IMR-90 (cell line): Measurements from ENCODE around the gene SORBS1. TPM values are rescaled to one million over a fixed set of nuclear protein-coding genes. Genes with fewer than 3 reads are reported as not detected.

ENCODE experiments used
- ATAC-seq: fragments of 200-7000 bp; cut with Tn5 transposase; 2 replicates; pipeline ENCODE4 v1.9.1; 2020; ENCODE audit warnings: low read depth, mild to moderate bottlenecking, moderate library complexity
- BruUV-seq: library from RNA; stranded (reverse); fragments of 400-500 nt; replicated peaks from 2 replicates; lab custom pipeline; 2021; lab: Mats Ljungman, UMichigan
- CTCF ChIA-PET: fragments of 300-600 bp; formaldehyde crosslinking; extraction: SDS; loops from one replicate; lab custom pipeline; 2021; ENCODE audit warnings: antibody characterized with exemption; lab: Yijun Ruan, JAX
- POLR2A ChIA-PET: fragments of 300-600 bp; sonication (Branson Sonifier 250); formaldehyde crosslinking; loops from one replicate; lab custom pipeline; 2022; ENCODE audit warnings: antibody characterized with exemption; ENCODE audit not compliant: unreplicated experiment; lab: Charles Lee
- DNase-seq: peaks from one replicate; pipeline ENCODE4 v3.0.0; 2013
- H2AFZ ChIP-seq: replicated peaks from 2 replicates; pipeline ENCODE3; 2013; ENCODE audit warnings: low read length, mild to moderate bottlenecking; ENCODE audit not compliant: poor library complexity
- H2AK5ac ChIP-seq: 2 replicates; pipeline ENCODE4 v1.6.1; 2013; ENCODE audit warnings: low read depth, low read length, inconsistent platforms
- H2AK9ac ChIP-seq: replicated peaks from 2 replicates; pipeline ENCODE3; 2013; ENCODE audit warnings: mild to moderate bottlenecking, low read depth, low read length, moderate library complexity; ENCODE audit not compliant: poor library complexity
- H2BK120ac ChIP-seq: 2 replicates; pipeline ENCODE4 v1.6.1; 2013; ENCODE audit warnings: low read depth, low read length, inconsistent platforms
- H2BK15ac ChIP-seq: 3 replicates; pipeline ENCODE4 v1.6.1; 2013; ENCODE audit warnings: low read depth, low read length, inconsistent platforms
- H2BK20ac ChIP-seq: 2 replicates; pipeline ENCODE4 v1.6.1; 2013; ENCODE audit warnings: low read depth, mild to moderate bottlenecking, inconsistent platforms, low read length, moderate library complexity
- H2BK5ac ChIP-seq: 2 replicates; pipeline ENCODE4 v1.6.1; 2013; ENCODE audit warnings: mild to moderate bottlenecking, low read depth, low read length, inconsistent platforms; ENCODE audit not compliant: poor library complexity, severe bottlenecking
- H3K14ac ChIP-seq: replicated peaks from 2 replicates; pipeline ENCODE4 v1.6.1; 2013; ENCODE audit warnings: low read depth, low read length, inconsistent platforms
- H3K18ac ChIP-seq: 2 replicates; pipeline ENCODE4 v1.6.1; 2013; ENCODE audit warnings: low read depth, low read length, control low read depth
- H3K23ac ChIP-seq: 2 replicates; pipeline ENCODE4 v1.6.1; 2013; ENCODE audit warnings: low read depth, low read length, inconsistent platforms
- H3K27ac ChIP-seq: 2 replicates; pipeline ENCODE4 v1.5.1; 2013; ENCODE audit warnings: mild to moderate bottlenecking, control low read depth, low read length; ENCODE audit not compliant: insufficient read depth
- H3K27me3 ChIP-seq: 2 replicates; pipeline ENCODE4 v1.6.1; 2013; ENCODE audit warnings: low read length; ENCODE audit not compliant: control insufficient read depth, insufficient read depth
- H3K36me3 ChIP-seq: 2 replicates; pipeline ENCODE4 v1.6.1; 2013; ENCODE audit warnings: low read length, mixed read lengths; ENCODE audit not compliant: control insufficient read depth, insufficient read depth
- H3K4ac ChIP-seq: 2 replicates; pipeline ENCODE4 v1.6.1; 2013; ENCODE audit warnings: low read depth, low read length, inconsistent platforms
- H3K4me1 ChIP-seq: 2 replicates; pipeline ENCODE4 v1.6.1; 2013; ENCODE audit warnings: low read length, mixed read lengths; ENCODE audit not compliant: control insufficient read depth, insufficient read depth
- H3K4me2 ChIP-seq: 2 replicates; pipeline ENCODE4 v1.6.1; 2013; ENCODE audit warnings: low read depth, mild to moderate bottlenecking, control low read depth, low read length, moderate library complexity
- H3K4me3 ChIP-seq: 2 replicates; pipeline ENCODE4 v1.5.1; 2013; ENCODE audit warnings: low read depth, mild to moderate bottlenecking, control low read depth, low read length, moderate library complexity; ENCODE audit not compliant: insufficient read depth
- H3K56ac ChIP-seq: 2 replicates; pipeline ENCODE4 v1.6.1; 2013; ENCODE audit warnings: low read length, inconsistent platforms; ENCODE audit not compliant: insufficient read depth; ENCODE audit errors: extremely low read depth
- H3K79me1 ChIP-seq, 2 experiments: 2 replicates each; pipeline ENCODE4 v1.6.1; 2013; ENCODE audit warnings: low read length in 2 of 2, inconsistent platforms in 1 of 2, low read depth in 1 of 2
- H3K9ac ChIP-seq: 2 replicates; pipeline ENCODE4 v1.6.1; 2013; ENCODE audit warnings: low read depth, low read length, control low read depth
- H3K9me1 ChIP-seq: 2 replicates; pipeline ENCODE4 v1.6.1; 2013; ENCODE audit warnings: low read length, inconsistent platforms; ENCODE audit not compliant: insufficient read depth
- H3K9me3 ChIP-seq: 2 replicates; pipeline ENCODE4 v1.6.1; 2013; ENCODE audit warnings: low read length; ENCODE audit not compliant: control insufficient read depth, insufficient read depth
- H4K20me1 ChIP-seq: 2 replicates; pipeline ENCODE4 v1.6.1; 2013; ENCODE audit warnings: low read length, inconsistent platforms; ENCODE audit not compliant: insufficient read depth
- H4K5ac ChIP-seq: 2 replicates; pipeline ENCODE4 v1.6.1; 2013; ENCODE audit warnings: mild to moderate bottlenecking, low read depth, low read length, control low read depth
- H4K8ac ChIP-seq, 2 experiments: 2 replicates each; pipeline ENCODE4 v1.6.1; 2013; ENCODE audit warnings: low read depth in 2 of 2, low read length in 2 of 2, control low read depth in 1 of 2, inconsistent platforms in 1 of 2
- H4K91ac ChIP-seq: 2 replicates; pipeline ENCODE4 v1.6.1; 2013; ENCODE audit warnings: low read depth, low read length, inconsistent platforms; ENCODE audit not compliant: insufficient read depth
- BHLHE40 ChIP-seq: fragments of 150-350 bp; IDR thresholded peaks from 2 replicates; pipeline ENCODE4 v1.6.1; 2016; ENCODE audit warnings: mild to moderate bottlenecking, low read depth, low read length
- CEBPB ChIP-seq: IDR thresholded peaks from 2 replicates; pipeline ENCODE4 v1.6.1; 2012; ENCODE audit warnings: low read depth, low read length, improper control_type of control experiment
- CHD1 ChIP-seq: IDR thresholded peaks from 2 replicates; pipeline ENCODE4 v1.6.1; 2012; ENCODE audit warnings: low read depth, low read length, improper control_type of control experiment
- CTCF ChIP-seq: conservative IDR thresholded peaks from 2 replicates; pipeline ENCODE4 v1.5.1; 2012; ENCODE audit warnings: mild to moderate bottlenecking, low read depth, low read length, improper control_type of control experiment
- MAFK ChIP-seq: IDR thresholded peaks from 2 replicates; pipeline ENCODE4 v1.6.1; 2012; ENCODE audit warnings: low read depth, low read length, improper control_type of control experiment
- MXI1 ChIP-seq: IDR thresholded peaks from 2 replicates; pipeline ENCODE4 v1.6.1; 2012; ENCODE audit warnings: low read depth, mild to moderate bottlenecking, low read length, moderate library complexity, borderline replicate concordance
- NFE2L2 ChIP-seq: fragments of 150-350 bp; IDR thresholded peaks from 2 replicates; pipeline ENCODE4 v1.6.1; 2016; ENCODE audit warnings: low read depth, mild to moderate bottlenecking, low read length
- POLR2A ChIP-seq: IDR thresholded peaks from 2 replicates; pipeline ENCODE4 v1.6.1; 2012; ENCODE audit warnings: mild to moderate bottlenecking, low read depth, low read length
- RAD21 ChIP-seq: IDR thresholded peaks from 2 replicates; pipeline ENCODE4 v1.6.1; 2012; ENCODE audit warnings: low read length, improper control_type of control experiment
- RCOR1 ChIP-seq: IDR thresholded peaks from 2 replicates; pipeline ENCODE4 v1.6.1; 2012; ENCODE audit warnings: mild to moderate bottlenecking, low read length, improper control_type of control experiment; ENCODE audit not compliant: insufficient replicate concordance
- RFX5 ChIP-seq: IDR thresholded peaks from 2 replicates; pipeline ENCODE4 v1.8.0; 2012; ENCODE audit warnings: low read depth, mild to moderate bottlenecking, low read length, moderate library complexity
- SMC3 ChIP-seq: fragments of 150-350 bp; IDR thresholded peaks from 2 replicates; pipeline ENCODE4 v1.6.1; 2016; ENCODE audit warnings: low read depth, mild to moderate bottlenecking, antibody characterized with exemption, low read length, moderate library complexity
- WGBS, 2 experiments: methylation state at CpG; one replicate each; pipeline versions ENCODE4 v1.1.5 to v1.1.7; 2013; ENCODE audit warnings: missing lambda C conversion rate in 2 of 2; ENCODE audit not compliant: insufficient read length in 1 of 2; ENCODE audit errors: extremely low coverage in 2 of 2; 5-methylcytosine and 5-hydroxymethylcytosine counted together
- dilution Hi-C: fragments of 300-500 bp; cut with HindIII; formaldehyde crosslinking; loops from one replicate; pipeline ENCODE4 v1.14.3; 2018; ENCODE audit warnings: low sequenced_read_pairs; ENCODE audit not compliant: unreplicated experiment
- in situ Hi-C: fragments of 300-500 bp; cut with MboI; formaldehyde crosslinking; loops from 3 replicates; pipeline ENCODE4 v1.14.3; 2019; ENCODE audit warnings: low sequenced_read_pairs, inconsistent platforms, mixed read lengths
- intact Hi-C: fragments of 100-400 bp; cut with micrococcal nuclease; formaldehyde crosslinking; loops from 2 replicates; pipeline ENCODE4 v1.10.0; 2022
- polyA plus RNA-seq, 3 experiments: library from polyadenylated mRNA; depleted of rRNA; stranded (reverse); fragments of >200 nt; gene quantifications; 2 replicates each; pipeline ENCODE4 v1.2.3, GENCODE V29; 2012; ENCODE audit warnings: low replicate concordance in 1 of 3
- total RNA-seq: library from RNA; depleted of rRNA; stranded (reverse); fragments of >200 nt; gene quantifications from 2 replicates; pipeline ENCODE4 v1.2.3, GENCODE V29; 2012
- TF ChIP-seq, protein P1 (sequence below): fragments of 150-350 bp; IDR thresholded peaks from 2 replicates; pipeline ENCODE4 v1.6.1; 2017; ENCODE audit warnings: mild to moderate bottlenecking, antibody characterized with exemption, low read length, low read depth

Gene SORBS1
- total and polyA plus RNA-seq, 2 of the 4 experiments (the other 2 are of a cell fraction): 0.18 to 0.32 TPM

- BruUV-seq: no TSS peak
- no peak overlapping the region for H3K27ac ChIP-seq
Measured at GRCh38 chr10:95485056-95485844, 75.9 kb downstream of the SORBS1 start.

More at GRCh38 chr10:95485056-95485844, 75.9 kb downstream of the SORBS1 start:
- no peak overlapping the region for H2BK120ac ChIP-seq
- H2AK9ac ChIP-seq: no peak overlapping the region
- H3K18ac ChIP-seq: no peak overlapping the region
- ChIA-PET CTCF (no interaction called here), POLR2A (no interaction called here)
- no peak overlapping the region for H2AFZ ChIP-seq
- H3K56ac ChIP-seq: no peak overlapping the region
- H4K8ac ChIP-seq: no peak overlapping the region
- ATAC-seq (no peak), DNase-seq (no peak)
- in situ Hi-C loops (no loop called here), dilution Hi-C loops (no loop called here), intact Hi-C loops (no loop called here)
- H3K9me3 ChIP-seq: no peaks in the 10 kb centered on the region
- no peak overlapping the region for H2BK20ac ChIP-seq
- H2BK5ac ChIP-seq: no peak overlapping the region
- H3K9ac ChIP-seq: no peak overlapping the region
- no peaks in the 10 kb centered on the region for H3K4me1 ChIP-seq
- H3K4me3 ChIP-seq: no peak overlapping the region
- H3K4me2 ChIP-seq: no peak overlapping the region
- no peak overlapping the region for H4K5ac ChIP-seq
- H3K27me3 ChIP-seq: no peaks in the 10 kb centered on the region; the same call in none of the 2 replicates
- TF ChIP-seq POLR2A (no peak), RFX5 (no peak), RAD21 (no peak), RCOR1 (no peak), MXI1 (no peak), NFE2L2 (no peak), CEBPB (no peak), CTCF (no peak), CHD1 (no peak), MAFK (no peak), SMC3 (no peak), BHLHE40 (no peak)
- TF ChIP-seq, protein P1, sequence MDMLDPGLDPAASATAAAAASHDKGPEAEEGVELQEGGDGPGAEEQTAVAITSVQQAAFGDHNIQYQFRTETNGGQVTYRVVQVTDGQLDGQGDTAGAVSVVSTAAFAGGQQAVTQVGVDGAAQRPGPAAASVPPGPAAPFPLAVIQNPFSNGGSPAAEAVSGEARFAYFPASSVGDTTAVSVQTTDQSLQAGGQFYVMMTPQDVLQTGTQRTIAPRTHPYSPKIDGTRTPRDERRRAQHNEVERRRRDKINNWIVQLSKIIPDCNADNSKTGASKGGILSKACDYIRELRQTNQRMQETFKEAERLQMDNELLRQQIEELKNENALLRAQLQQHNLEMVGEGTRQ: no peak
- WGBS, 2 experiments: no CpG with 5 or more reads among the region's 4 CpGs
- H4K20me1 ChIP-seq: no peaks in the 10 kb centered on the region
- no peak overlapping the region for H2BK15ac ChIP-seq
- H3K79me1 ChIP-seq: no peaks in the 10 kb centered on the region
- H3K36me3 ChIP-seq: no peaks in the 10 kb centered on the region
- H3K23ac ChIP-seq: no peak overlapping the region
- H2AK5ac ChIP-seq: no peak overlapping the region
- H3K14ac ChIP-seq: no peak overlapping the region
- H3K9me1 ChIP-seq: no peaks in the 10 kb centered on the region
- no peak overlapping the region for H4K91ac ChIP-seq
- no peak overlapping the region for H3K4ac ChIP-seq
